DMS153 treated with DMSO at 0.1 percent for 48 hours (cell line): ENCODE data around the gene DYSF.

Source experiments
- DNase-seq: peaks from one replicate; lab custom pipeline; 2025; ENCODE audit not compliant: unreplicated experiment; lab: John Stamatoyannopoulos, UW

The DYSF gene

DNA sequence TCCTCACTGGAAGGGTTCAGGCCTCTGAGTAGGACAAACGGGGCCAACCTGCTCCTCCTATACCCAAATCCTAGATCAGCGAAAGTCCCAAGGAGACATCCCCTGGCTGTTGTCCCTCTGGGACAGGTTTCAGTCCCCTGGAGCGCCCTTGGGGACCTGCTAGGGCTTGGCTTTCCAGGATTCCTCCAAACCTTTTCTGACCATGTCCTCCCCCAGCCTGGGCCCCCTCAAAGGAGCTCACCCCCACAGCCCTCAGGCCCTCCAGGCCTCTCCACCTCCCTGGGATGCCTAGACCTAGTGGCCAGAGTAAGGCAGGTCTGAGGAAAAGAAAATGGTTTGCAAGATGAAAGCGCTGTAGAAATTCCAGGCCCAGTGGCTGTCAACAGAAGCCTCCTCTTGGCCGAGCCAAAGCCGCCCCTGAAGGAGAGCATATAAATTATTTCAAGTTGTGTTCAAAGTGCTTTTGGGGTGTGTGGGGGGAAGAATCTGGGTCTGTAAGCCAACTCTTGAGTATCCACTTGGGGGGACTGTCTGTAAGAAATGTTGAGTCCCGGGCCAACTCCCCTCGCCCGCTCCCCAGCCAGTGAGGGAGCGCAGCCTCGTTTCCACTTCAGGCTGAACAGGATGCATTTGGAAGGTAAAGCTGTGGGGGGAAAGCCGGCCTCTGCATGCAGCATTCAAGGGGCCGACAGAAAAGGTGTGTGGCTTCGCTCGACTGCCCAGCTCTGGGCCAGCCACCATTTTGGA is 158.6 kb downstream of the DYSF start:
- no peak for DNase-seq

DNA sequence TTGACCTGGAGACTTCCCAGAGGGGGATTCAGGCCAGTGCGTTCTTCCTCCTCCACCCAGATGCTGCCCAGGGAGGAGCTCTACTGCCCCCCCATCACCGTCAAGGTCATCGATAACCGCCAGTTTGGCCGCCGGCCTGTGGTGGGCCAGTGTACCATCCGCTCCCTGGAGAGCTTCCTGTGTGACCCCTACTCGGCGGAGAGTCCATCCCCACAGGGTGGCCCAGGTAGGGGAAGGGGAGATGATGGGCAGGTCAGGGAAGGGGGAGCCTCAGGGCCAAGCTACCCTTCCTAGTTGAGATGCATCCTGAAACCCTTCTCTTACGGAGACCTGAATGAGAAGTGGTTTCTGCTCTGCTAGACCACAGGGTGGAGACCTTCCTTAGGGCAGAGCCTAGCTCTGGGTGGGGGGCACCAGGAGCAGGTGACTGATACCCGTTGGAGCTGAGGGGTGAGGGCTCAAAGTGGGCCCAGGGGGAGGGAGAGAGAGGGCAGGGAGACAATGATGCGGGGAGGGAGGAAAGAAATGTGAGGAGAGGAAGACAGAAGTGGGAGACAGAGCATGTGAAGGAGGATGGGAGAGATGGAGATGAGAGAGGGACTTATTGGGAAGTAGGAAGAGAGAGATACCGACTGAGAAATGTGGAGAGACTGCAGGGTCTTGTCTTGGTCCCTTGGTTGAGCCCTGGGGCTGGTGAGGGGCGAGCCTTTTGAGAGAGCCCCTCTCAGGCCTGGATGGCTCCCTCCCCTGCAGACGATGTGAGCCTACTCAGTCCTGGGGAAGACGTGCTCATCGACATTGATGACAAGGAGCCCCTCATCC is 159.4 kb downstream of the DYSF start:
- DNase-seq: no peak

DNA sequence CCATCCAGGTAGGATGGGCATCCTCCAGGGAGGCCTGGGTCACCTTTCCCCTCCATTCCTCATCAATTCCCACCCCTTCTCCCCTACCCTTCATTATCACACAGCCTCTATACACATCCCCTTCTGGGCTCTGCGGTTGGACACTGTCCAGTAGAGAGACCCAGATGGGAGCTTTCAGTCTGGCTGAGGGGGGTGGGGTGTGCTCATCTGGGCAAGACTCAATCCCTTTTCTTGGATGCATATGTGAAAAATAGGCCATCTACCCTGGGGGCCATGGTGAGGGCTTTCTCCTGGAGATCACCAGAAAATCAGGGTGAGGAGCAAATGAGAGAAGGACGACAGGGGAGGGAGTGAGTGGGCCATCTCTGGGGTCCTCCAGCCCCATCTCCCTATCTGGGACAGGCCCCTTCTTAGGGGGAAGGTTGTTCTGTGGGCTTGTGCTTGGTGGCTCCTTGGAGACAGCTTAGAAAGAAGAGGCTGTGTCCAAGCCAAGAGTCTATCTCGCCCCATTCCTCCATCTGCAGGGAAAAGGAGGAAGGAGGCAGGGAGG is 160.1 kb downstream of the DYSF start:
- DNase-seq: no peak

DNA sequence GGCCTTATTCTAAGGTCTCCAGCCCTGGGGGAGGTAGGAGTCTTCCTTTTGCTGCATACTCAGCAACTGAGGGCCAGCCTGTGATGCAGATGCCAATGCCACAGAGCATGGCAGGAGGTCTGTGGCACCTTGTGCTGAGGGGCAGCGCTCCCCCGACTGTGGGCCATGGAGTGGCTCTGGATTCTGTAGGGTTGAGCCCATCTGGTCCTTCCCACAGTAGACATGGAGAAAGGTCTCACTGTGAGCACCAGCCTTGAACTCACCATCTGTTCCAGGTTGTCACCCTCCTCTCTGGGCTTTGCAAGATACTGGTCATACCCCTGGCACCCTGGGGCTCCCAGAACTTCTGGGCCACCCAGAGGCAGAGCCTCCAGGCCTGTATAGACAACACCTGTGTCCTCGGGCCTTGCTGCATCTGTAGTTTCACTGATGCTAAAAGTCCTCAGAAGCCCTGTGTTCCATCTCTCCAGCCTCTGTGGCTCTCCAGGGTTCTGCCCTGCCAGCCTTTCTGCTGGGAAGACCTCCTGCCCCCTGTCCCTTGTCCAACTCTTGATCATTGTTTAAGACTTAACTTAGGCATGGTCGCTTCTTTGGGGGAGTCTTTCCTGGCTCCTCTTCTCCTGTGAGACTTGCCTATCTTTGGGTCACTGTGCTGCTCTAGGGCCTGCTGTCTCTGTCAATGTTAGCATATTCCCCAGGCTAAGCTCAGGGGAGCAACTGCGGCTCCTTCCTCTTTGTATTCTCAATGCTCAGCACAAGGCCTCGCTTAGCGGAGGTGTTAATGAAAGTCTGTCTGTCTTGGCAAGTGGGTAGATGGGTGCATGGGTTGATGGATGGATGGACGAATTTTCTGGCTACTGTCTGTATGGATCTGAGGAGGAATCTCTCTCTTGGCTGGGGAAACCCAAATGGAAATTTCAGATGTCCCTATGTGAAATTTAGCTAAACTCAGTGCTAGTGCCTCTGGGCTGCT is 160.9 kb downstream of the DYSF start:
- DNase-seq: no peak

GRCh38 chr2:71614976-71615766 is 161.8 kb downstream of the DYSF start:
- no peak for DNase-seq

DNA sequence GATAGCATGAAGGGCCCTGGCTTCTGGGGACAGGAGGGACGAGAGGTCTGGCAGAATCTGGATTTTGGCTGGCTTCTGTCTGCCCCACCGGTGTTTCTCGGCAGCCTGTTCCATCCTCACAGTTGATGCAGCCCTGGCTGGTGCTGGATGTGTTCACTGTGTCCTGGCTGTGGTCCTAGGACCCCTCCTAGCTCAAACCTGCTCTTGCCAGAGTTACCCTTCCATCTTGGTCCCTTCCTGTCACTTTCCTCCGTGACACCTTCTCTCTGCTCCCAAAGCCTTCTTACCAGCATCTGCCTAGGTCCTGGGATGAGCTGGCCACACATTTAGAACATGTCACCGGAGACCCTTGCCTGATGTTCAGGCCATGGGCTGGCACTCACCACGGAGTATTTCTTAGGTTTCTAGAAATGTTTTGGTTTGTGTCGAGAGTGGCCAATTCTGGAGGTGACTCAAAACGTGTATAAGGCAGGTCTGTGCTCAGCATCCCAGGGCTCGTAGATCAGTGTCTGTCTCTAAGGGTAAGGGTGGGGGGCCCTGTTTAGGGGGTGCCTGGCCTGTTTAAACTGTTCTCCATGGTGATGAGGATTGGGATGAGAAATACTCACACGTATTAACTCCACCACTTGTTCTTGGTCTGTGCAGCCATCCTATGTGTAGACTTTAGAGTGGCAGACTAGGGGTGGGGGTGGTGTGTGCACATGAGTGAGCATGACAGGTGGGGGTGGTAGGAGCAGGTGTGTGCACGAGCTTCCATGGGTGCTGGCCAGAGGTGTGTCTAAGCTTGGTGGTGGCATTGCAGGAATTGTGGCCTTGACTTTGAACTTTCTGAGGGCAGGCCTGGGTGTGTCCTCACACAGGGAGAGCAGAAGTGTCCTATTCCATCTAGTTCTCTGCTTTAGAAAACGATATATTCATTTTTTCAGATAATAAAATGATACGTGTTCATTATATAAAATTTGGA is 162.7 kb downstream of the DYSF start:
- DNase-seq: no peak

- no peak for DNase-seq
These were observed 163.9 kb downstream of the DYSF start for GRCh38 chr2:71617266-71617665.

DNA sequence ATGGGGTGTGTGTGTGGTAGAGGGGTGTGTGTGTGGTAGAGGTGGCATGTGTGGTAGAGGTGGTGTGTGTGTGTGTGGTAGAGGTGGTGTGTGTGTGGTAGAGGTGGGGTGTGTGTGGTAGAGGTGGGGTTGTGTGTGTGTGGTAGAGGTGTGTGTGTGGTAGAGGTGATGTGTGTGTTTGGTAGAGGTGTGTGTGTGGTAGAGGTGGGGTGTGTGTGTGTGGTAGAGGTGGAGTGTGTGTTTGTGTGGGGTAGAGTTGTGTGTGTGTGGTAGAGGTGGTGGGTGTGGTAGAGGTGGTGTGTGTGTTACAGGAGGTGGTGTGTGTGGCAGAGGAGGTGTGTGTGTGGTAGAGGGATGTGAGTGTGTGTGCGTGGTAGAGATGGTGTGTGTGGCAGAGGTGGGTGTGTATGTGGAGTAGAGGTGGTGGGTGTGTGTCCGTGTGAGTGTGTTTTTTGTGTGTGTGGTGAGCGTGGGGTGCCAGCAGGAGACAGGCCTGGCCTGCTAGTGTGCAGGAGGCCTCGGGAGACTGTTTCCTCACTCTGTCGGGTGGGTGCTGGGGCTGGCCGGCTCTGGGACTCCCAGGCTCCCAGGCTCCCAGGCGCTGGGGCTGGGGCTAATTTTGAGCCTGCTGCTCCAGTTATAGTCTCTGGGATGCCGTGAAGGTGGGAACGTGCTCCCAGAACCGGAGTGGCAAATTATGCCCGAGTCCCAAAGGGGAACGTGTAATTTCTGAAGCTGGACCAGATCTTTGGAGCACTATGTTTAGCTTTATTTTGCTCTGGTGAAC is 165.2 kb downstream of the DYSF start:
- no peak for DNase-seq

DNA sequence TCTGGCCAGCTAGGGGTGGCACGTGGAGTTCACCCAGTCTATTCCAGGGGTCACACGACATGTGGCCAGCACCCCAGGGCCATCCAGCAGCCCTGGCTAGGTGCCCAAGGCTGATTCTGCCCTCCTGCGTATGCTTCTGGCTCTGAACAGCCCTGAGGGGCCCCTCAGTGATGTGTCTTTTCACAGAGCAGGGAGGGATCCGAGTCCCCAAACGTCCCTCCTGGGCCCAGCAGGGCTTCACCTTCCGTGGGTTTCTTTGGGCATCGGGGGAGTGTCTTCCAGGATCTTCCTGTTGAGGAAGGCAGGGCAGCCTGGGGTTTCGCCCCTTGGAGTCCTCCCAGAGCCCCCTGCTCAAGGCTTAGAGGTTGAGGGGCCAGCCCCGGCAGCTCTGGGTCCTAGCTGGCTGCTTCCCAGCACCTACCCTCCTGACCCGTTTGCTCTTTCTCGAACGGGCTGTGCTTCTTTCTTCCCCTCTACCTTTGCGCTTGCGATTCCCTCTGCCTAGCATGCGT is 165.9 kb downstream of the DYSF start:
- no peak for DNase-seq

DNA sequence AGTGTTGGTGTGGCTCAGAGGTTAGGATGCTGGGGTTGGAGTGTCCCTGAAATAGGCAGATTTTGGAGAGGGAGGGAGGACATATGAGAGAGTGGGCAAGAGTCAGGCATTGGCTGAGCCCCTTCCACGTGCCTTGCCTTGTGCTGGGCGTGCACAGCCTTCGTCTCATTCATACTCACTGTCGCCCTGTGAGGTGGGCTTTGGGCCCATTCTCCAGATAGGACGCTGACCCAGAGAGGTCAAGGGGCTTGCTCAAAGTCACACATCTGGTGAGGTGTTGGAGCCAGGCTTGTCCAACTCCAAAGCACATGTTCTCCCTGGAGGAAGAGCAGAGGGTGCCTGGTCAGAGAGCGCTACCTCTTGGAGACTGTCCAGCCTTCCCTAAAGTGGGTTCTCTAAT is 166.8 kb downstream of the DYSF start:
- DNase-seq: no peak

DNA sequence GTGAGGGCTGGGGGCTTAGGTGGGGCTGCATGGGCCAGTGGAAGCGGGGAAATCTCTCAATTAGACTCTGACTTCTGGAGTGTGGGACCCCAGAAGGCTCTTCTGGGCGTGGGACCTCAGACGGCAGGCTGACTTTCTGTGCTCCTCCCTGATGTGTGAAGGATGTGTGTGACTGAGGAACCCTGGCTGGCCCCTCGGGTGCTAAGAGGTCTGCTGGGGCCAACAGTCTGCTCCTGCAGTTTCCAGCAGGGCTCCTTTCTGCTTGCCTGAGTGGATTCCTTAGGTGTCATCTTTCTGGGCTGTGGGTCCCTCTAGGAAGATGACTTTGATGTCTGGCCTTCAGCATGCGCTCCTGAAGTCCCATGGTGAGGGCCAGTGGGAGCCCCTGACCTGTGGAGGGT is 167.5 kb downstream of the DYSF start:
- DNase-seq: no peak

- no peak for DNase-seq
These were observed 175.9 kb downstream of the DYSF start for GRCh38 chr2:71629273-71629672.

DNA sequence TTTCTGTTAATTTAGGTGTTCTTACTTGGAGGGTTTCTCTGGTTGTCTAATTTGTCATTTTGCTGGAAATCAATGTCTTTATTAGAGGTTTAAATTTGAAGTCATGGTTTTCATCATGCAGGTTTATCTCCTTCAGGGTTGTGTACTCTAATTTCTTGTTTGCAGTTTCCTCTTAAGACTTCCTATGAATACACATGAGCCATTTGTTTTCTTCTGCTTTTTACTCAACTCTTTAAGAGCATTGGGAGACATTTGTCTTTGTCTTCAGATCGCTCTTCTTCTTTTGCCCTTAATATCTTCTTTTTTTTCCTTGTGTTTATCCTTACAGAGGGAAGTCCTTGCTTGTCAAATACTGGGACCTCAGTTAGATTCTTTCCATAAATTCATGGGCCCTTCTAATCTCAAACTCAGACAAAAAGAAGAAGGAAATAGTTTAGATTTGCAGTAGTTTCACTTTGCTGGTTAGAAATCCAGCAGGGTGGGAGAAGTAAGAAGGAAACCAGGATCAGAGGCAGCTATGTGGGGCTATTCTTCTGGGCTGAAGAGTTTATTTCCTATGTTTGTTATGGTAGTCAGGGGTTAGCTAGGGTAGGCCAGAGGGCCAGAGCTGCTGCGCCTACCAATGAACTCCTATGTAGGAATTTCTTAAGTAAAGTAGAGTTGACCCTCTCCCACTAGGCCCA is 176.6 kb downstream of the DYSF start:
- no peak for DNase-seq

GRCh38 chr2:71630454-71631328 is 177.3 kb downstream of the DYSF start:
- no peak for DNase-seq

DNA sequence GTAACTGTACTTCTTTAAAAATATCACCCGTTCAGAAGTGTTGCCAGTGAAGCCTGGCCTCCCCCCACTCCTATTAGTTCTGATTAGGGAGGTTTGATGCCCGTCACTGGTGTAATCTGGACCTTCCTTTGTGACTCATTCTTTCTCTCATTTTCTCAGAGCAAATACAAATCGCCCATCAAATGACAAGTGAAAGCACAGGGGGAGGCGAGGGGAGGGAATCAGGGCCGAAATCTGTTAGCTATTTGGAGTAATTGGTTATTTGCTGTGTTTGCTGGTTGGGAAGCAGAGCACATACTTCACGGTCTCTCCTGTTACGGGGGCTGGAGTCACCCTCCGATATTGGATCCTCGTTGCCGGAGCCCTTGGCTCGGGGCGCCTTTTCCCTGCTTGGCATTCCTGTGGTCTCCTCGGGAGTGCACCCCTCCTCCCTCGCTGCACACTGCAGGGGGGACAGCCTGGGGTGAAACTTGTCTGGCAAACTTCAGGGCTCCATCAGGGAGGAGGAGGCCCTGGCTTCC is 178.1 kb downstream of the DYSF start:
- DNase-seq: no peak

GRCh38 chr2:71633086-71633485 is 179.7 kb downstream of the DYSF start:
- DNase-seq: no peak
